GM13977 (cell line): ENCODE data around the gene DOC2A.

Source experiments
- DNase-seq: peaks from one replicate; pipeline ENCODE4 v3.0.0; 2012; ENCODE audit warnings: low spot score
- CTCF ChIP-seq: IDR thresholded peaks from 2 replicates; pipeline ENCODE4 v1.5.1; 2012; ENCODE audit warnings: mild to moderate bottlenecking, control low read depth; ENCODE audit not compliant: insufficient read depth; ENCODE audit errors: extremely low read depth, missing control alignments
- in situ Hi-C: fragments of 300-500 bp; cut with MboI; formaldehyde crosslinking; loops from one replicate; pipeline ENCODE4 v1.12.0; 2022; ENCODE audit warnings: low sequenced_read_pairs, low pct_unique_long_range_greater_than_20kb, mixed read lengths, inconsistent platforms; ENCODE audit not compliant: unreplicated experiment

Gene DOC2A

GRCh38 chr16:29999605-30000004 is 11.2 kb downstream of the DOC2A start:
- TF ChIP-seq CTCF: no peak
- no peak for DNase-seq
- in situ Hi-C loops: no loop called here

GRCh38 chr16:29996766-29997250 is 14.0 kb downstream of the DOC2A start:
- in situ Hi-C loops: no loop called here
- no peak for DNase-seq
- TF ChIP-seq CTCF: no peak

GRCh38 chr16:29995911-29996765 is 14.7 kb downstream of the DOC2A start, which contains the start of gene INO80E:
Gene INO80E (plus strand): TSS chr16:29996241. CDS start chr16:29996311, 70 bp downstream.
- TF ChIP-seq CTCF: no peak
- peak; percentile 100 for DNase-seq
- in situ Hi-C loops: no loop called here

GRCh38 chr16:29995324-29995910 is 15.4 kb downstream of the DOC2A start, which contains the start of gene HIRIP3:
Gene HIRIP3 (minus strand): TSS chr16:29995617. CDS start chr16:29995605, 12 bp downstream.
- in situ Hi-C loops: no loop called here
- DNase-seq: peak; percentile 95
- no peak for TF ChIP-seq CTCF

GRCh38 chr16:29994600-29995323 is 16.1 kb downstream of the DOC2A start:
- no peak for TF ChIP-seq CTCF
- in situ Hi-C loops: no loop called here
- peak; percentile 87 for DNase-seq

- in situ Hi-C loops: no loop called here
- no peak for TF ChIP-seq CTCF
- DNase-seq: no peak
Observed at GRCh38 chr16:29993903-29994599, 16.8 kb downstream of the DOC2A start.
